Duodenal mucosa (tissue), 2 donors: Measurements from ENCODE around the gene NKPD1.
A peak's percentile ranks its signal among the peaks of the same experiment; 100 is the strongest.

Source experiments
- H3K27ac ChIP-seq: one replicate; pipeline ENCODE4 v1.7.0; 2013; ENCODE audit warnings: low read depth, low read length
- H3K27me3 ChIP-seq, 2 donors: one replicate each; pipeline ENCODE4 v1.7.0; 2013; ENCODE audit warnings: low read length in 2 of 2, control low read depth in 1 of 2; ENCODE audit not compliant: insufficient read depth in 2 of 2, control insufficient read depth in 1 of 2
- H3K36me3 ChIP-seq, 2 donors: one replicate each; pipeline ENCODE4 v1.7.0; 2013; ENCODE audit warnings: low read length in 2 of 2, control low read depth in 1 of 2; ENCODE audit not compliant: insufficient read depth in 2 of 2, control insufficient read depth in 1 of 2
- H3K4me1 ChIP-seq, 2 donors: one replicate each; pipeline ENCODE4 v1.7.0; 2013; ENCODE audit warnings: low read length in 2 of 2, control low read depth in 1 of 2; ENCODE audit not compliant: insufficient read depth in 2 of 2, control insufficient read depth in 1 of 2
- H3K4me3 ChIP-seq, 2 donors: one replicate each; pipeline ENCODE4 v1.7.0; 2013; ENCODE audit warnings: low read length in 2 of 2, low read depth in 1 of 2
- H3K9ac ChIP-seq, 2 donors: one replicate each; pipeline ENCODE4 v1.7.0; 2013; ENCODE audit warnings: low read length in 2 of 2, low read depth in 1 of 2
- H3K9me3 ChIP-seq, 2 donors: one replicate each; pipeline ENCODE4 v1.7.0; 2013; ENCODE audit warnings: low read length in 2 of 2, control low read depth in 1 of 2; ENCODE audit not compliant: control insufficient read depth in 1 of 2

The NKPD1 gene, protein sequence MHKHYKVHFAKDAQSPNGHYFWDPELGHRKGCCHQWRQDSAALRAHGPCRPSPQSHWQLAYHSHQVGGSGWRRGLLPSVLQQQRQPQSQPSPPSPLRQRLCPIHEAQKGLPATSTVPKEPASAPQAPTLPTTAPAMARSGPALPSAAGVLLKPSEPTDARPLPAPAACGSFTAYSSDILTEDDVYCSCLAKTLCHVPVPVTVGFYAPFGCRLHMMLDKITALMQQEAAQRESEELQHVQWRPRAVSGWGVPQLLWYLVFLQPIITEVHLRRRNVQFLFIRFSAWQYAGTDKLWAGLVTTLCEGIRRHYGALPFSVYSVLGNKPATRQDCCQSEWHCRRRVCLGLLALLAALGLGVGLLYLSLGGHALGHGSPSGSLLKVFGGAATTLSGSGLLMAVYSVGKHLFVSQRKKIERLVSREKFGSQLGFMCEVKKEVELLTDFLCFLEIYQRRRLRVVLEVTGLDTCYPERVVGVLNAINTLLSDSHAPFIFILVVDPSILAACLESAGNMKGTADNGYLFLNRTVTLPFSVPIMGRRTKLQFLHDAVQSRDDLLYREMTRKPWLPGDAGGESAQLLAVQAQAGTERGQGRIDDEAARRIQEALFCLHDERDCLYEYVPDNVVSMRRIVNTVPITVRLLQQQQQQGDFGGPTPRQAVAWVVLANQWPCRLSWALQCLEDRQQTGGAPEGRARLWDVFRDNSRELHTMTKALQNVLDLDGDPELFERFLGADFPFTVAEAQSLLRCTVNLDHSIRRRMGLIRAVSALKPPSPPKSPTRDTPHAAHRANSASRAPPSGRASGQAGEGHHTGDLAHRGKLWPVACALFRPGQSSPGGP

DNA sequence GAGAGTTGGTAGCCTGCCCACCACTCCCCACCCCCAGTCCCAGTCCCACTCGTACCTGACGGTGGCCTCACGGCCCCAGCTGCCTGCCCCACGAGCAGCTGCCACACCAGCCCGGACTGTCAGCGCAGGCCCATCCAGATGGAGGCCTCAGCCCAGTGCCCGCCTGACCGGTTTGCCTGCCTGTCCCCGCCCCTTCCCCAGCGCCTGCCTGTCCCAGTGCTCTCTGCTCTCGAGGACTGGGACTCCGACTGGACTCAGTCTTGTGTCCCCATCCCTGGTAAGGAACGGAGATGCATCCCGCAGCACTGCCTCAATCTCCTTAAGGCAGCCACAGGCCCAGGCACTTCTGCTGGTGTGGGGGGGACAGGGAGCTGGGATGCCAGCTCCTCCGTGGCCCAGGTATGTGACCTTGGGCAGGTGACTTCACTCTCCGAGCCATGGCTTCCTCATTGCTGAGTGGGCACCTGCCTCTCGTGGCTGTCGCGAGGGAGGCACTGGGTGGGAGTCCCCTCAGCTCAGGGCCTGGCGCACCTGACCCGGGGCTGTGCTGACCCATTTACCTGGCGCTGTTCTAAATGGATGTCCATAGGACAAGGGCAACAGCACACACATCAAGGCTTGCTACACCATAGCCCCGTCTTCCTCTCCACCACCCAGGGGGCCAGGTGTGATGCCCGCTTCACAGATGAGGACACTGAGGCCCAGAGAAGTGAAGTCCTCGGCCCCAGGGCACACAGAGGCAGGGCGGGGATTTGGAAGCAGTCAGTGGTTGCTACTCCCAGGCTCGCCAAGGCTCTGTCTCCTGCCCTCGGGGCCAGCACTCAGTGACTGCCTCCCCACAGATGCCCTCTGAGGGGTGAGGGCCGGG, at the start of gene NKPD1:
NKPD1 (minus strand) TSS at position 113 of the 868 bp plus-strand sequence. CDS start 832 bp downstream, outside the sequence.
- Histone ChIP-seq H3K4me1 (peaks cover 11 to 27% of the 10 kb centered on the region in 2 donors), H3K4me3 (no peak within 1 kb of the TSS), H3K27me3 (peaks cover 17 to 22% of the 10 kb centered on the region in 2 donors), H3K9ac (no peak within 1 kb of the TSS), H3K27ac (no peak within 1 kb of the TSS), H3K9me3 (no peaks in the 10 kb centered on the region), H3K36me3 (no peaks in the 10 kb centered on the region)

DNA sequence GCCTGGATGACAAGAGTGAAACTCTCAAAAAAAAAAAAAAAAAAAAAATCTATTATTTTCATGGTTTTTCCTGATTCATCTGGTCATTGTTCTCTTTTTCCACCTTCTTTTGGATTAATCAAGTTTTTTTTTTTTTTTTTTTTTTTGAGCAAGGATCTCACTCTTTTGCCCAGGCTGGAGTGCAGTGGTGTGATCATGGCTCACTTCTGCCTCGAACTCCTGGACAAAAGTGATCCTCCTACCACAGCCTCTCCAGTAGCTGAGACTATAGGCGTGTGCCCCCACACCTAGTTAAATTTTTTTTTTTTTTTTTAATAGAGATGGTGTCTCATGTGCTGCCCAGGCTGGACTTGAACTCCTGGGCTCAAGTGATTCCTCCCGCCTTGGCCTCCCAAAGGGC, 45.5 kb upstream of the NKPD1 start:
- Histone ChIP-seq H3K36me3 (no peaks in the 10 kb centered on the region), H3K9me3 (no peaks in the 10 kb centered on the region), H3K9ac (no peak overlapping the region), H3K4me1 (no peaks in the 10 kb centered on the region), H3K27me3 (no peaks in the 10 kb centered on the region), H3K27ac (no peak overlapping the region), H3K4me3 (no peak overlapping the region)

DNA sequence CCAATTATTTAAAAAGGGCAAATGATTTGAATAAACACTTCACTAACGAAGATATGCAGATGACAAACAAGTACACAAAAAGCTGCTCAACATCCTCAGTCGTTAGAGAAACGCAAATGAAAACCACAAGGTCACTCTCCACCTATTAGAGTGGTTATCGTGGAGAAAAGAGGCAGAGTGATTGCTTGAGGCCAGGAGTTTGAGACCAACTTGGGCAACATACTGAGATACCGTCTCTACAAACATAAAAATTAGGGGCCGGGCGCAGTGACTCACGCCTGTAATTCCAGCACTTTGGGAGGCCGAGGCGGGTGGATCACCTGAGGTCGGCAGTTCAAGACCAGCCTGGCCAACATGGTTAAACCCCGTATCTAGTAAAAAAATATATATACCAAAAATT, 45.0 kb upstream of the NKPD1 start:
- H3K36me3 ChIP-seq: no peaks in the 10 kb centered on the region
- H3K9ac ChIP-seq: no peak overlapping the region
- no peaks in the 10 kb centered on the region for H3K9me3 ChIP-seq
- no peaks in the 10 kb centered on the region for H3K27me3 ChIP-seq
- no peak overlapping the region for H3K27ac ChIP-seq
- no peaks in the 10 kb centered on the region for H3K4me1 ChIP-seq
- no peak overlapping the region for H3K4me3 ChIP-seq

DNA sequence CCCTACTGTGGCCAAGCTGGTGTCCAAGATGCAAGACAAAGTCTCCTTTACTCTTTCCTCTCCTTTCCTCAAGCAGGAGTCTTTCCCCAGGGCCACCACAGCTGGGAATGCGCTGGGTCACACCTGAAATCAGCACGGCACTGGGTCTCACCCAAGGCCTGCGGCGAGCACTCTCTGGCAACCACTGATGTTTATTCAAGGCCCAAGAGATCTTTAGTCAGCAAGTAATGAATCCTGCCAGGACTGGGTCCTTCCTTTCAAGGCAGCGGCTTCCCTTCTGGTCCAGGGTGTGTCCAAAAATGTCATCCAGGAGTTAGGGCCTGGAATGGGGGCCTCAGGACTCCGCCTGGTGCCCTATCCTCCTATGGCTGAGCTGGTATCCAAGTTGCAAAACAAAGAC, 41.9 kb upstream of the NKPD1 start:
- H3K9ac ChIP-seq: no peak overlapping the region
- H3K27me3 ChIP-seq: no peaks in the 10 kb centered on the region
- no peak overlapping the region for H3K27ac ChIP-seq
- H3K36me3 ChIP-seq: no peaks in the 10 kb centered on the region
- H3K9me3 ChIP-seq: no peaks in the 10 kb centered on the region
- no peak overlapping the region for H3K4me3 ChIP-seq
- no peaks in the 10 kb centered on the region for H3K4me1 ChIP-seq

DNA sequence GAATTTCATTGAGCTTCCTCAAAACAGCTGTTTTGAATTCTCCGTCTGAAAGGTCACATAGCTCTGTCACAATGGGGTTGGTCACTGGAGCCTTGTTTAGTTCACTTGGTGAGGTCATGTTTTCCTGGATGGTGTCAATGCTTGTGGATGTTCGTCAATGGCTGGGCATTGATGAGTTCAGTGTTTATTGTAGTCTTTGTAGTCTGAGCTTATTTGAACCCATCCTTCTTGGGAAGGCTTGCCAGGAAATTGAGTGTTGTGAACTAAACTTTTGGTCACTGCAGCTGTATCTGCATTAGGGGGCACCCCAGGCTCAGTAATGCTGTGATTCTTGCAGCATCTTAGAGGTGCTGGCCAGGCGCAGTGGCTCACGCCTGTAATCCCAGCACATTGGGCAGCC, 39.8 kb upstream of the NKPD1 start:
- H3K4me3 ChIP-seq: no peak overlapping the region
- no peak overlapping the region for H3K27ac ChIP-seq
- H3K4me1 ChIP-seq: no peaks in the 10 kb centered on the region
- H3K36me3 ChIP-seq: no peaks in the 10 kb centered on the region
- H3K27me3 ChIP-seq: no peaks in the 10 kb centered on the region
- H3K9me3 ChIP-seq: no peaks in the 10 kb centered on the region
- no peak overlapping the region for H3K9ac ChIP-seq

DNA sequence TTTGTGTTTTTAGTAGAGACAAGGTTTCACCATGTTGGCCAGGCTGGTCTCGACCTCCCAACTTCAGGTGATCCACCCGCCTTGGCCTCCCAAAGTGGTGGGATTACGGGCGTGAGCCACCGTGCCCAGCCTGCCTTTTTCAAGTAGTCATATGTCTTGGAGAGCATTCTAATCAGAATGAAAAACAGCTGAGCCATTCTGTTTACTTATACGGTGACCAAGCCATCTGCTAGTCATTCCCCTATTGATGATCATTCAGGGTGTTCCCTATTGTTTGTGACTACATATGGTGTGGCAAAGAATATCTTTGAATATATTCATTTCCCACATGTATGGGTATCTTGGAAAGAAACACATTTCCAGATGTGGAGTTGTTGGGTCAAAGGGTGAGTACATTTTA, 35.0 kb upstream of the NKPD1 start:
- H3K9me3 ChIP-seq: no peaks in the 10 kb centered on the region
- no peaks in the 10 kb centered on the region for H3K36me3 ChIP-seq
- H3K27ac ChIP-seq: no peak overlapping the region
- H3K4me1 ChIP-seq: no peaks in the 10 kb centered on the region
- no peaks in the 10 kb centered on the region for H3K27me3 ChIP-seq
- H3K4me3 ChIP-seq: no peak overlapping the region
- H3K9ac ChIP-seq: no peak overlapping the region

DNA sequence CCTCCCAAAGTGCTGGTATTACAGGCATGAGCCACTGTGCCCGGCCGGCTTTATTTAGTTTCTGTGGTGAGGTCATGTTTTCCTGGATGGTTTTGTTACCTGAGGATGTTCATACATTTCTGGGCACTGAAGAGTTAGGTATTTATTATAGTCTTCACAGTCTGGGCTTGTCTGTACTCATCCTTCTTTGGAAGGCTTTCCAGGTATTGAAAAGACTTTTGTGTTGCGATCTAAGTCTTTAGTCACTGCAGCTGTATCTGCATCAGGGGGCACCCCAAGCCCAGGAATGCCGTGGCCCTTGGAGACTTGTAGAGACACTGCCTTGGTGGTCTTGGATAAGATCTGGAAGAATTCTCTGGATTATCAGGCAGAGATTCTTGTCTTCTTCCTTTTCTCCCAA, 30.6 kb upstream of the NKPD1 start:
- Histone ChIP-seq H3K36me3 (no peaks in the 10 kb centered on the region), H3K9ac (no peak overlapping the region), H3K4me3 (no peak overlapping the region), H3K27me3 (no peaks in the 10 kb centered on the region), H3K9me3 (no peaks in the 10 kb centered on the region), H3K4me1 (no peaks in the 10 kb centered on the region), H3K27ac (no peak overlapping the region)

DNA sequence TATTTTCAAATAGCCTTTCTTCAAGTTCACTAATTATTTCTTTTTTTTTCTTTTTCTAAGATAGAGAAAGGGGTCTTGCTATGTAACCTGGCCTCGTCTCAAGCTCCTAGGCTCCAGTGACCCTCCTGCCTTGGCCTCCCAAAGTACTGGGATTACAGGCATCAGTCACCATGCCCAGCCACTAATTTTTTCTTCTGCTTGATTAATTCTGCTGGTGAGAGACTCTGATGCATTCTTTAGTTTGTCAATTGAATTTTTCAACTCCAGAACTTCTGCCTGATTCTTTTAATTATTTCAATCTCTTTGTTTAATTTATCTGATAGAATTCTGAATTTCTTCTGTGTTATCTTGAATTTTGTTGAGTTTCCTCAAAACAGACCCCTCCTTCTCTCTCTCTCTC, 29.2 kb upstream of the NKPD1 start:
- no peaks in the 10 kb centered on the region for H3K4me1 ChIP-seq
- H3K27ac ChIP-seq: no peak overlapping the region
- H3K9me3 ChIP-seq: no peaks in the 10 kb centered on the region
- no peak overlapping the region for H3K4me3 ChIP-seq
- H3K36me3 ChIP-seq: no peaks in the 10 kb centered on the region
- no peaks in the 10 kb centered on the region for H3K27me3 ChIP-seq
- H3K9ac ChIP-seq: no peak overlapping the region

DNA sequence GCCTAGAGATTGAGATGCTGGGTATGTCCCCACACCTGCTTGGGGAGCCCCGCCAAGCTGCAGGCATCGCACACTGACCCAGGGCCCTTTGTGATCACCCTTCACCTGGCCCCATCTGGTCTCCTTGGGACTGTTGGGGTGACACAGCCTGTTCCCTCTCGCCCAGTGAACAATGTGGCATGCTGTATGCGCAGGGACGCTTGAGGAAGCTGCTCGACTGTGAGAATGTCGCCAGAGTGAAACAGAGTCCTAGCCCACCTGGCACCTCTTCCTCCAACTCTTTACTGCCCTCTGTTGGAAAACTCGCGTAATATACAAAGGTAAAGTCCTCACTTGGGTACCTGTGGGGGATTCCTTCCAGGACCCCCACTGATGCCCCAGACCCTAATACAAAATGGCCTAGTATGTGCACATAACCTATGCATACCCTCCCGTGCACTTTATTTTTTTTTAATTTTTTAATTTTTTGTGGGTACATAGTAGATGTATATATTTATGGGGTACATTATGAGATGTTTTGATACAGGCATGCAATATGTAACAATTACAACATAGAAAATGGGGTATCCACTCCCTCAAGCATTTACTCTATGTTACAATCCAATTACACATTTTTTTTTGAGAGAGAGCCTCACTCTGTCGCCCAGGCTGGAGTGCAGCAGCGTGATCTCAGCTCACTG, 26.8 kb upstream of the NKPD1 start:
- H3K4me3 ChIP-seq: no peak overlapping the region
- no peaks in the 10 kb centered on the region for H3K4me1 ChIP-seq
- no peak overlapping the region for H3K27ac ChIP-seq
- H3K9ac ChIP-seq: peak overlapping the region in 1 of 2 donors; percentile 20
- no peaks in the 10 kb centered on the region for H3K27me3 ChIP-seq
- no peaks in the 10 kb centered on the region for H3K9me3 ChIP-seq
- no peaks in the 10 kb centered on the region for H3K36me3 ChIP-seq
